H1 (cell line): ENCODE results near the gene GPC3. TPM values are rescaled to one million over a fixed set of nuclear protein-coding genes. Genes with fewer than 3 reads are reported as not detected.

ENCODE experiments used
- CTCF ChIA-PET: fragments of 300-600 bp; sonication (Branson Sonifier 250); formaldehyde crosslinking; loops from one replicate; lab custom pipeline; 2021; ENCODE audit not compliant: partially characterized antibody; lab: Charles Lee
- POLR2A ChIA-PET: fragments of 300-600 bp; sonication (Branson Sonifier 250); formaldehyde crosslinking; loops from one replicate; lab custom pipeline; 2021; ENCODE audit warnings: inconsistent platforms; ENCODE audit not compliant: partially characterized antibody; lab: Charles Lee
- DNase-seq, 2 experiments: peaks; one replicate each; pipeline versions ENCODE4 v3.0.0 to v3.0.0-alpha.2; 2010 to 2022; ENCODE audit warnings: low spot score in 2 of 2, low read depth in 1 of 2, mixed read lengths in 1 of 2
- FAIRE-seq: peaks from 2 replicates; lab custom pipeline; 2011; peaks lifted over from hg19 to GRCh38; lab: Jason Lieb, UNC
- H2AFZ ChIP-seq: 2 replicates; pipeline ENCODE4 v1.8.1; 2012; ENCODE audit warnings: low read length, inconsistent platforms
- H2AK5ac ChIP-seq: 2 replicates; pipeline ENCODE4 v1.6.1; 2013; ENCODE audit warnings: low read depth, low read length
- H2BK120ac ChIP-seq: replicated peaks from 2 replicates; pipeline ENCODE3; 2013; ENCODE audit warnings: low read depth, low read length, inconsistent platforms
- H2BK12ac ChIP-seq: 2 replicates; pipeline ENCODE4 v1.6.1; 2013; ENCODE audit warnings: low read depth, low read length
- H2BK15ac ChIP-seq: 2 replicates; pipeline ENCODE4 v1.6.1; 2013; ENCODE audit warnings: low read length
- H2BK20ac ChIP-seq: 2 replicates; pipeline ENCODE4 v1.6.1; 2013; ENCODE audit warnings: low read length
- H2BK5ac ChIP-seq: 2 replicates; pipeline ENCODE4 v1.6.1; 2013; ENCODE audit warnings: low read depth, low read length
- H3K14ac ChIP-seq: 2 replicates; pipeline ENCODE4 v1.6.1; 2013; ENCODE audit warnings: inconsistent platforms; ENCODE audit not compliant: insufficient read length
- H3K18ac ChIP-seq: 2 replicates; pipeline ENCODE4 v1.6.1; 2013; ENCODE audit warnings: low read length; ENCODE audit errors: extremely low read depth
- H3K23ac ChIP-seq: 2 replicates; pipeline ENCODE4 v1.6.1; 2013; ENCODE audit warnings: inconsistent platforms; ENCODE audit not compliant: insufficient read length
- H3K23me2 ChIP-seq: 2 replicates; pipeline ENCODE4 v1.6.1; 2013; ENCODE audit warnings: low read depth, low read length
- H3K27ac ChIP-seq: 2 replicates; pipeline ENCODE4 v1.6.1; 2011; ENCODE audit warnings: low read depth, low read length, inconsistent platforms
- H3K27me3 ChIP-seq, 4 experiments: replicated peaks in 1 of 4; 1 replicate in 1 of 4; 2 replicates in 3 of 4; pipeline versions ENCODE4 v1.6.1 to v1.8.1; 2011 to 2013; ENCODE audit warnings: low read length in 3 of 4, mild to moderate bottlenecking in 3 of 4, inconsistent platforms in 2 of 4, mixed read lengths in 2 of 4, moderate library complexity in 1 of 4; ENCODE audit not compliant: control insufficient read depth in 3 of 4, insufficient read depth in 3 of 4; ENCODE audit errors: extremely low read depth in 1 of 4
- H3K36me3 ChIP-seq, 4 experiments: 2 replicates each; pipeline versions ENCODE4 v1.6.1 to v1.8.1; 2011 to 2013; ENCODE audit warnings: mild to moderate bottlenecking in 4 of 4, low read length in 3 of 4, moderate library complexity in 2 of 4, control low read depth in 1 of 4, inconsistent platforms in 1 of 4; ENCODE audit not compliant: insufficient read depth in 4 of 4, control insufficient read depth in 2 of 4
- H3K4ac ChIP-seq: replicated peaks from 2 replicates; pipeline ENCODE3; 2013; ENCODE audit warnings: low read length, low read depth, mixed read lengths, inconsistent platforms; ENCODE audit not compliant: insufficient read length
- H3K4me1 ChIP-seq, 4 experiments: replicated peaks in 1 of 4; 1 replicate in 1 of 4; 2 replicates in 3 of 4; pipeline versions ENCODE4 v1.6.1 to v1.8.1; 2011 to 2013; ENCODE audit warnings: low read length in 3 of 4, inconsistent platforms in 2 of 4, mixed read lengths in 1 of 4; ENCODE audit not compliant: insufficient read depth in 4 of 4, control insufficient read depth in 3 of 4
- H3K4me2 ChIP-seq, 2 experiments: 2 replicates each; pipeline versions ENCODE4 v1.6.1 to v1.8.1; 2011 to 2013; ENCODE audit warnings: low read depth in 2 of 2, low read length in 2 of 2, control low read depth in 1 of 2, inconsistent platforms in 1 of 2, mild to moderate bottlenecking in 1 of 2; ENCODE audit not compliant: insufficient read depth in 1 of 2
- H3K4me3 ChIP-seq, 4 experiments: fragments of 200-600, 300-600 bp in 1 of 4; sonication (generic), shearing (Covaris generic), sonication (Bioruptor Twin) in 1 of 4; 2 replicates each; pipeline versions ENCODE4 v1.5.1 to v1.8.1; 2011 to 2016; ENCODE audit warnings: low read length in 4 of 4, low read depth in 3 of 4, control low read depth in 2 of 4, inconsistent platforms in 2 of 4, mild to moderate bottlenecking in 2 of 4, mixed read lengths in 1 of 4, moderate library complexity in 1 of 4; ENCODE audit not compliant: insufficient read depth in 2 of 4; ENCODE audit errors: extremely low read depth in 1 of 4
- H3K56ac ChIP-seq: replicated peaks from 2 replicates; pipeline ENCODE3; 2013; ENCODE audit warnings: low read depth, mild to moderate bottlenecking, mixed read lengths, low read length, inconsistent platforms; ENCODE audit not compliant: insufficient read length
- H3K79me1 ChIP-seq: 2 replicates; pipeline ENCODE4 v1.6.1; 2013; ENCODE audit warnings: low read depth, low read length, control low read depth
- H3K79me2 ChIP-seq, 2 experiments: 2 replicates each; pipeline versions ENCODE4 v1.6.1 to v1.8.1; 2012 to 2013; ENCODE audit warnings: low read length in 2 of 2, mild to moderate bottlenecking in 2 of 2, inconsistent platforms in 1 of 2; ENCODE audit not compliant: insufficient read depth in 2 of 2, control insufficient read depth in 1 of 2
- H3K9ac ChIP-seq, 4 experiments: replicated peaks in 1 of 4; 1 replicate in 1 of 4; 2 replicates in 3 of 4; pipeline versions ENCODE4 v1.6.1 to v1.8.1; 2011 to 2013; ENCODE audit warnings: low read depth in 3 of 4, low read length in 3 of 4, control low read depth in 2 of 4, mild to moderate bottlenecking in 2 of 4, moderate library complexity in 2 of 4, inconsistent platforms in 1 of 4; ENCODE audit errors: extremely low read depth in 1 of 4
- H3K9me3 ChIP-seq, 2 experiments: 2 replicates each; pipeline versions ENCODE4 v1.6.1 to v1.8.1; 2012 to 2013; ENCODE audit warnings: mild to moderate bottlenecking in 2 of 2, moderate library complexity in 2 of 2, control low read depth in 1 of 2, inconsistent platforms in 1 of 2, low read depth in 1 of 2, low read length in 1 of 2, mixed read lengths in 1 of 2; ENCODE audit not compliant: insufficient read depth in 2 of 2
- H4K20me1 ChIP-seq, 2 experiments: replicated peaks in 1 of 2; 2 replicates each; pipeline versions ENCODE3 to v1.8.1; 2011 to 2013; ENCODE audit warnings: inconsistent platforms in 2 of 2, low read length in 2 of 2, mild to moderate bottlenecking in 1 of 2; ENCODE audit not compliant: insufficient read depth in 2 of 2, control insufficient read depth in 1 of 2
- H4K5ac ChIP-seq: 2 replicates; pipeline ENCODE4 v1.6.1; 2013; ENCODE audit warnings: low read length, low read depth, mixed read lengths, inconsistent platforms; ENCODE audit not compliant: insufficient read length
- H4K8ac ChIP-seq: 2 replicates; pipeline ENCODE4 v1.8.0; 2013; ENCODE audit warnings: mild to moderate bottlenecking, moderate library complexity, low read length, inconsistent platforms; ENCODE audit not compliant: insufficient read depth; ENCODE audit errors: extremely low read depth
- H4K91ac ChIP-seq: replicated peaks from 2 replicates; pipeline ENCODE3; 2013; ENCODE audit warnings: low read length, mixed read lengths, inconsistent platforms; ENCODE audit not compliant: insufficient read length
- CEBPB ChIP-seq: IDR thresholded peaks from 2 replicates; pipeline ENCODE4 v1.6.1; 2012; ENCODE audit warnings: low read depth, low read length
- EP300 ChIP-seq, 2 experiments: IDR thresholded peaks; 1 replicate in 1 of 2; 2 replicates in 1 of 2; pipeline ENCODE4 v1.6.1; 2011 to 2012; ENCODE audit warnings: low read depth in 2 of 2, low read length in 2 of 2, mild to moderate bottlenecking in 2 of 2, borderline replicate concordance in 1 of 2, inconsistent platforms in 1 of 2, moderate library complexity in 1 of 2
- KDM1A ChIP-seq: fragments of 200-600, 300-600 bp; sonication (generic); IDR thresholded peaks from 2 replicates; pipeline ENCODE4 v1.7.1; 2016; ENCODE audit warnings: mild to moderate bottlenecking, low read length, borderline replicate concordance
- SIRT6 ChIP-seq: IDR thresholded peaks from one replicate; pipeline ENCODE4 v1.7.1; 2012; ENCODE audit warnings: low read length, inconsistent platforms
- WGBS, 2 experiments: shearing (Covaris generic) in 1 of 2; methylation state at CpG; one replicate each; pipeline versions ENCODE4 v1.1.6 to v1.1.7; 2013 to 2015; ENCODE audit warnings: low lambda C conversion rate in 2 of 2, mixed read lengths in 2 of 2, inconsistent platforms in 1 of 2, low coverage in 1 of 2, missing lambda C conversion rate in 1 of 2; ENCODE audit not compliant: insufficient replicate concordance in 2 of 2, insufficient coverage in 1 of 2, insufficient read length in 1 of 2; ENCODE audit errors: extremely low coverage in 1 of 2, missing lambda C conversion rate in 1 of 2; 5-methylcytosine and 5-hydroxymethylcytosine counted together
- polyA plus RNA-seq, 7 experiments: library from polyadenylated mRNA; depleted of rRNA in 3 of 7; stranded (reverse) in 5 of 7; unstranded in 2 of 7; fragments of >200 nt in 5 of 7; fragments of 200-250 nt in 2 of 7; gene quantifications; 1 replicate in 5 of 7; 2 replicates in 1 of 7; 4 replicates in 1 of 7; pipeline versions ENCODE4 v1.2.1 to v1.2.3, GENCODE V29; 2011 to 2013; ENCODE audit warnings: missing spikeins in 2 of 7, mixed read lengths in 2 of 7
- total RNA-seq: library from RNA; stranded (reverse); fragmentation: NEBNext Ultra II Directional; extraction: Animal tissue kit (Norgen Biotek cat#: 25700); gene quantifications from 2 replicates; pipeline ENCODE4 v1.2.1, GENCODE V29; 2021

The GPC3 gene
- total and polyA plus RNA-seq, 2 of the 8 experiments (the other 6 are each of a cell fraction or from before 2014, with no cell fraction given): 64.8 to 71.9 TPM

- no peak overlapping the region for H4K5ac ChIP-seq
- CTCF ChIA-PET: interaction anchor here (1.0 to 1.5 kb wide), 2 partner anchors 62 to 101 kb away, joined by 3 to 4 read pairs; no protein-coding TSS in a partner anchor
- peak overlapping the region; percentile 21; the same call in 1 of the 2 replicates for H2BK20ac ChIP-seq
- no peak overlapping the region for H3K27ac ChIP-seq
- H2BK120ac ChIP-seq: no peak overlapping the region
- H3K4ac ChIP-seq: no peak overlapping the region
- DNase-seq (no peak), FAIRE-seq (no peak)
- H3K4me3 ChIP-seq: no peak overlapping the region
- no peak overlapping the region for H3K4me2 ChIP-seq
- no peaks in the 10 kb centered on the region for H4K20me1 ChIP-seq
- POLR2A ChIA-PET: no interaction called here
- H3K14ac ChIP-seq: no peak overlapping the region
- H2BK5ac ChIP-seq: no peak overlapping the region
- no peak overlapping the region for H3K9ac ChIP-seq
- no peaks in the 10 kb centered on the region for H3K4me1 ChIP-seq
- H3K23ac ChIP-seq: no peak overlapping the region
- peaks cover 0 to 5% of the 10 kb centered on the region in 2 experiments; a peak in 1 of 4 replicates for H3K9me3 ChIP-seq
- no peaks in the 10 kb centered on the region for H3K23me2 ChIP-seq
- H3K27me3 ChIP-seq: no peaks in the 10 kb centered on the region
- H3K79me2 ChIP-seq: no peaks in the 10 kb centered on the region
- H2AK5ac ChIP-seq: no peak overlapping the region; the same call in 1 of the 2 replicates
- H4K91ac ChIP-seq: no peak overlapping the region
- no peak overlapping the region for H3K18ac ChIP-seq
- 96% methylated on average over 2 of the region's 2 CpGs; no CpG with 5 or more reads in 1 of the 2 experiments for WGBS, 2 experiments
- no peak overlapping the region for H2BK12ac ChIP-seq
- H3K79me1 ChIP-seq: no peaks in the 10 kb centered on the region
- no peak overlapping the region for H2AFZ ChIP-seq
- H4K8ac ChIP-seq: no peak overlapping the region
- H3K36me3 ChIP-seq: peaks cover 0 to 2% (median 0%) of the 10 kb centered on the region in 4 experiments; a peak in 1 of 8 replicates
- no peak overlapping the region for H3K56ac ChIP-seq
- H2BK15ac ChIP-seq: no peak overlapping the region
- no peak for TF ChIP-seq KDM1A
- TF ChIP-seq SIRT6: no peak
- TF ChIP-seq CEBPB: no peak
- TF ChIP-seq EP300 (IDR thresholded peaks at IDR 0.05; ENCODE audit: borderline replicate concordance in 1 of 2, low read depth in 2 of 2, low read length in 2 of 2): no peak
These were observed 441.7 kb downstream of the GPC3 start for GRCh38 chrX:133543654-133544053.
